Stimulated activated naive CD8-positive, alpha-beta T cell treated with anti-CD3 and anti-CD28 coated beads, Interleukin-15, Interleukin-2, amounts not matched to agents 100 ng/mL and 50 ng/mL, for 24 hours (primary cell): ENCODE results near the gene MX2.

Experiments
- H3K27ac Mint-ChIP-seq: one replicate; pipeline ENCODE4 v1.8.0; 2021; ENCODE audit warnings: mild to moderate bottlenecking, mixed read lengths
- H3K27me3 Mint-ChIP-seq: one replicate; pipeline ENCODE4 v1.8.0; 2021; ENCODE audit warnings: mixed read lengths
- H3K36me3 Mint-ChIP-seq: one replicate; pipeline ENCODE4 v1.8.0; 2021; ENCODE audit warnings: low read depth, mixed read lengths
- H3K4me1 Mint-ChIP-seq: one replicate; pipeline ENCODE4 v1.8.0; 2021; ENCODE audit warnings: low read depth, mixed read lengths
- H3K4me3 Mint-ChIP-seq: one replicate; pipeline ENCODE4 v1.8.0; 2021; ENCODE audit warnings: mild to moderate bottlenecking, mixed read lengths
- H3K9me3 Mint-ChIP-seq: one replicate; pipeline ENCODE4 v1.8.0; 2021; ENCODE audit warnings: mixed read lengths

MX2 gene

DNA sequence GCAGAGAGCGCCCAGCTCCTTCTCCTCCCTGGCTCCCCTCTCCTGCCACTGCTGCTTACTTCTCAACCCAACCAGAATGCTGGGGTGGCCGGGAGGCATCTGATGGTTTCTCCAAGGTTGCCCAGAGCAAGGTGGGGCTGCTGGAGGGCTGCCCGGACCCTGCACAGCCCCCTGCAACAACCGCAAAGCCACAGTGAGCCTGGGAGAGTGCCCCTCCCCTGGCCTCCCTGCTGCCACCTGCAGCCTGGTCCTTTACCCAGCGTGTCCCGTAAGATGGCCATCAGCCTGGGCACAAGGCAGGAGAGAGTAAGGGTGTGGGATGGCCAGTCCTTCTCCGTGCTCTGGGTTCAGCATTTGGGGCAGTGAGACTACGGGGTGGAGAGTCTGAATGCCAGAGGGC, 17.0 kb downstream of the MX2 start:
- H3K4me3 Mint-ChIP-seq, result no peak overlapping the region
- no peaks in the 10 kb centered on the region for H3K9me3 Mint-ChIP-seq
- no peak overlapping the region for H3K27ac Mint-ChIP-seq
- H3K4me1 Mint-ChIP-seq, result peaks cover 11% of the 10 kb centered on the region
- peaks cover 19% of the 10 kb centered on the region for H3K36me3 Mint-ChIP-seq
- H3K27me3 Mint-ChIP-seq, result no peaks in the 10 kb centered on the region

GRCh38 chr21:41379901-41380300, 18.1 kb downstream of the MX2 start:
- Mint-ChIP-seq H3K4me3 (no peak overlapping the region), H3K4me1 (peaks cover 7% of the 10 kb centered on the region), H3K27ac (no peak overlapping the region), H3K36me3 (peaks cover 29% of the 10 kb centered on the region), H3K27me3 (no peaks in the 10 kb centered on the region), H3K9me3 (no peaks in the 10 kb centered on the region)

GRCh38 chr21:41381731-41382130, 19.9 kb downstream of the MX2 start:
- H3K4me1 Mint-ChIP-seq, result no peaks in the 10 kb centered on the region
- H3K27me3 Mint-ChIP-seq, result no peaks in the 10 kb centered on the region
- H3K4me3 Mint-ChIP-seq, result no peak overlapping the region
- H3K36me3 Mint-ChIP-seq, result peaks cover 31% of the 10 kb centered on the region
- no peaks in the 10 kb centered on the region for H3K9me3 Mint-ChIP-seq
- H3K27ac Mint-ChIP-seq, result no peak overlapping the region

- H3K36me3 Mint-ChIP-seq, result peaks cover 40% of the 10 kb centered on the region
- H3K4me3 Mint-ChIP-seq, result no peak overlapping the region
- no peak overlapping the region for H3K27ac Mint-ChIP-seq
- H3K9me3 Mint-ChIP-seq, result no peaks in the 10 kb centered on the region
- H3K27me3 Mint-ChIP-seq, result no peaks in the 10 kb centered on the region
- H3K4me1 Mint-ChIP-seq, result no peaks in the 10 kb centered on the region
Measured at GRCh38 chr21:41387042-41387819, 25.4 kb downstream of the MX2 start.

GRCh38 chr21:41387824-41388223, 26.0 kb downstream of the MX2 start:
- H3K9me3 Mint-ChIP-seq, result no peaks in the 10 kb centered on the region
- H3K36me3 Mint-ChIP-seq, result peaks cover 42% of the 10 kb centered on the region
- H3K4me1 Mint-ChIP-seq, result no peaks in the 10 kb centered on the region
- H3K27ac Mint-ChIP-seq, result no peak overlapping the region
- H3K27me3 Mint-ChIP-seq, result no peaks in the 10 kb centered on the region
- H3K4me3 Mint-ChIP-seq, result no peak overlapping the region

- Mint-ChIP-seq H3K27me3 (no peaks in the 10 kb centered on the region), H3K9me3 (no peaks in the 10 kb centered on the region), H3K27ac (no peak overlapping the region), H3K36me3 (peaks cover 42% of the 10 kb centered on the region), H3K4me1 (no peaks in the 10 kb centered on the region), H3K4me3 (no peak overlapping the region)
Measured at GRCh38 chr21:41388259-41388658, 26.4 kb downstream of the MX2 start.

DNA sequence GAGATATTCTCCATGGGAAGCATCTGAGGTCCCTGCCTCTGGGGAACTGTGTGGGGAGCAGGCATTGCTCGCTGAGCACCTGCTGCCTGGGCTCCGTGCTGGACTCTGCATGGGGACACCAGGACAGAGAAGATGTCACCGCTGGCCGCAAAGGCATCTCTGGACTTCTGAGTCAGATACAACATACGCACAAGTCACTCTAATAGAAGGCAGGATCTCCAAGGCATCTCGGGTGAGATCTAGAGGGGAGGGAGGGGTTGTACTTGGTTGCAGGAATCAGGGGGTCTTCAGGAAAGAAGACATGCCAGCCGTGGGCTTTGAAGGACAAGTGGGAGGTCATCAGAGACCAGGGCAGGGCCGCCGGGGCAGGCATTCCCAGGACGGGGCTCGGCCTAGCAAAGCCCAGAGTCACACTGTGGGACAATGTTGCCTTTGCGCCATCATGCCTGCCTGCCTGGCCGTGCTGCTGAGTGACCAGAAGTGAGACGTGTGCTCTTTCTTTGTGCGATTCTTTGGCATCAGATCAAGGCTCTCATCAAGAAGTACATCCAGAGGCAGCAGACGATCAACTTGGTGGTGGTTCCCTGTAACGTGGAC, 28.3 kb downstream of the MX2 start:
- H3K27me3 Mint-ChIP-seq, result no peaks in the 10 kb centered on the region
- H3K36me3 Mint-ChIP-seq, result peaks cover 40% of the 10 kb centered on the region
- H3K4me3 Mint-ChIP-seq, result no peak overlapping the region
- H3K9me3 Mint-ChIP-seq, result no peaks in the 10 kb centered on the region
- H3K4me1 Mint-ChIP-seq, result no peaks in the 10 kb centered on the region
- H3K27ac Mint-ChIP-seq, result peak overlapping the region; percentile 8

- H3K4me1 Mint-ChIP-seq, result no peaks in the 10 kb centered on the region
- no peaks in the 10 kb centered on the region for H3K9me3 Mint-ChIP-seq
- H3K27me3 Mint-ChIP-seq, result no peaks in the 10 kb centered on the region
- peaks cover 40% of the 10 kb centered on the region for H3K36me3 Mint-ChIP-seq
- no peak overlapping the region for H3K27ac Mint-ChIP-seq
- no peak overlapping the region for H3K4me3 Mint-ChIP-seq
Measured at GRCh38 chr21:41393876-41394465, 32.1 kb downstream of the MX2 start.

GRCh38 chr21:41396558-41397075, 34.8 kb downstream of the MX2 start:
- Mint-ChIP-seq H3K4me3 (no peak overlapping the region), H3K27me3 (no peaks in the 10 kb centered on the region), H3K27ac (no peak overlapping the region), H3K4me1 (no peaks in the 10 kb centered on the region), H3K36me3 (peaks cover 47% of the 10 kb centered on the region), H3K9me3 (no peaks in the 10 kb centered on the region)

GRCh38 chr21:41397471-41397891, 35.7 kb downstream of the MX2 start:
- no peaks in the 10 kb centered on the region for H3K4me1 Mint-ChIP-seq
- H3K9me3 Mint-ChIP-seq, result no peaks in the 10 kb centered on the region
- H3K36me3 Mint-ChIP-seq, result peaks cover 48% of the 10 kb centered on the region
- no peak overlapping the region for H3K4me3 Mint-ChIP-seq
- no peak overlapping the region for H3K27ac Mint-ChIP-seq
- no peaks in the 10 kb centered on the region for H3K27me3 Mint-ChIP-seq

GRCh38 chr21:41398251-41398650, 36.4 kb downstream of the MX2 start:
- no peaks in the 10 kb centered on the region for H3K9me3 Mint-ChIP-seq
- peaks cover 55% of the 10 kb centered on the region for H3K36me3 Mint-ChIP-seq
- H3K27me3 Mint-ChIP-seq, result no peaks in the 10 kb centered on the region
- no peak overlapping the region for H3K4me3 Mint-ChIP-seq
- no peak overlapping the region for H3K27ac Mint-ChIP-seq
- H3K4me1 Mint-ChIP-seq, result no peaks in the 10 kb centered on the region

DNA sequence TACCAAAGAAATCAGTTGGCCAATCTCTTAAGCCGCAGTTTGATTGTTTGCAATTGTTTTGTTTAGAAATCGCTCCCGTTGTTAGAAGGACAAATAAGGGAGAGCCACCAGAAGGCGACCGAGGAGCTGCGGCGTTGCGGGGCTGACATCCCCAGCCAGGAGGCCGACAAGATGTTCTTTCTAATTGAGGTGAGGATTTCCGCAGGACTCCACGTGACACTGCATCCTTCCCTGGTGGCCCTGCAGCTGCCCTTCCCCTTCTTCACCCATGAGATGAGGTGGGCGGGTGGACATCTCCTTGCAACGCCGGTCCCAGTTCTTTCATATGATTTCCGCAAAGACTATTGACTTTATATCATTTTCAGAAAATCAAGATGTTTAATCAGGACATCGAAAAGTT, 37.0 kb downstream of the MX2 start:
- no peaks in the 10 kb centered on the region for H3K4me1 Mint-ChIP-seq
- no peak overlapping the region for H3K4me3 Mint-ChIP-seq
- H3K9me3 Mint-ChIP-seq, result no peaks in the 10 kb centered on the region
- H3K27me3 Mint-ChIP-seq, result no peaks in the 10 kb centered on the region
- no peak overlapping the region for H3K27ac Mint-ChIP-seq
- peaks cover 55% of the 10 kb centered on the region for H3K36me3 Mint-ChIP-seq

GRCh38 chr21:41399246-41399800, 37.5 kb downstream of the MX2 start:
- H3K36me3 Mint-ChIP-seq, result peaks cover 52% of the 10 kb centered on the region
- no peak overlapping the region for H3K4me3 Mint-ChIP-seq
- H3K27ac Mint-ChIP-seq, result no peak overlapping the region
- H3K4me1 Mint-ChIP-seq, result no peaks in the 10 kb centered on the region
- no peaks in the 10 kb centered on the region for H3K27me3 Mint-ChIP-seq
- H3K9me3 Mint-ChIP-seq, result no peaks in the 10 kb centered on the region

- H3K4me1 Mint-ChIP-seq, result no peaks in the 10 kb centered on the region
- H3K4me3 Mint-ChIP-seq, result no peak overlapping the region
- H3K27ac Mint-ChIP-seq, result no peak overlapping the region
- H3K9me3 Mint-ChIP-seq, result no peaks in the 10 kb centered on the region
- H3K27me3 Mint-ChIP-seq, result no peaks in the 10 kb centered on the region
- H3K36me3 Mint-ChIP-seq, result peaks cover 45% of the 10 kb centered on the region
Measured at GRCh38 chr21:41402231-41402630, 40.4 kb downstream of the MX2 start.

DNA sequence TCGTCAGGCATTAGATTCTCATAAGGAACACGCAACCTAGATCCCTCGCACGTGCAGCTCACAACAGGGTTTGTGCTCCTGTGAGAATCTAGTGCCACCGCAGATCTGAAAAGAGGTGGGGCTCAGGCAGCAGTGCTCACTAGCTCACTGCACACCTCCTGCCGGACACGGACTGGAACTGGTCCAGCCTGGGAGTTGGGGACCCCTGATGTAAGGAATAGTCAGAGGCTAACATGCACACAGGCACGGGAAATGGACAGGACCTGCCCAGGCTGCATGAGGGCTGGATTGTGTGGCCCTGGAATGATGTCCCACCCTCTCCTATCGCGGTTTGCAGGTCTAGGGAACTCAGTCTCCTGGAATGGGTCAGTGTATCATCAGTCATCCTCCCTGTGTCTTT, 41.0 kb downstream of the MX2 start:
- H3K36me3 Mint-ChIP-seq, result peaks cover 44% of the 10 kb centered on the region
- H3K27ac Mint-ChIP-seq, result no peak overlapping the region
- H3K4me3 Mint-ChIP-seq, result no peak overlapping the region
- no peaks in the 10 kb centered on the region for H3K9me3 Mint-ChIP-seq
- H3K4me1 Mint-ChIP-seq, result no peaks in the 10 kb centered on the region
- H3K27me3 Mint-ChIP-seq, result no peaks in the 10 kb centered on the region
